GM23338 (cell line): Measurements from ENCODE around the gene SEMA3C. TPM values are rescaled to one million over a fixed set of nuclear protein-coding genes. Genes with fewer than 3 reads are reported as not detected.

Source experiments
- ATAC-seq: fragments of 200-7000 bp; cut with Tn5 transposase; 3 replicates; pipeline ENCODE4 v1.9.1; 2020
- DNase-seq: peaks from one replicate; pipeline ENCODE4 v3.0.0-alpha.2; 2015; ENCODE audit warnings: low spot score
- H2AFZ ChIP-seq: fragments of 200-600 bp; sonication (generic); 2 replicates; pipeline ENCODE4 v1.8.0; 2016; ENCODE audit warnings: antibody characterized with exemption, mild to moderate bottlenecking, moderate library complexity
- H3F3A ChIP-seq: fragments of 200-600 bp; sonication (generic); replicated peaks from 2 replicates; pipeline ENCODE4 v1.8.0; 2017; ENCODE audit warnings: antibody characterized with exemption, mixed run types, low read depth
- H3K27ac ChIP-seq: fragments of 200-600 bp; sonication (generic); 2 replicates; pipeline ENCODE4 v1.6.1; 2016; ENCODE audit warnings: low read depth
- H3K27me3 ChIP-seq: fragments of 200-600 bp; sonication (generic); 2 replicates; pipeline ENCODE4 v1.8.0; 2016; ENCODE audit warnings: mild to moderate bottlenecking, mixed run types, moderate library complexity; ENCODE audit not compliant: insufficient read depth
- H3K36me3 ChIP-seq: fragments of 200-600 bp; sonication (generic); 2 replicates; pipeline ENCODE4 v1.8.0; 2016; ENCODE audit warnings: mild to moderate bottlenecking; ENCODE audit not compliant: insufficient read depth
- H3K4me1 ChIP-seq: fragments of 200-600 bp; sonication (generic); 2 replicates; pipeline ENCODE4 v1.8.0; 2016; ENCODE audit warnings: mild to moderate bottlenecking, moderate library complexity; ENCODE audit not compliant: insufficient read depth
- H3K4me2 ChIP-seq: fragments of 200-600 bp; sonication (generic); 2 replicates; pipeline ENCODE4 v1.7.1; 2017; ENCODE audit warnings: mixed run types
- H3K4me3 ChIP-seq: fragments of 200-600 bp; sonication (generic); 2 replicates; pipeline ENCODE4 v1.6.1; 2016; ENCODE audit warnings: mixed run types
- H3K79me2 ChIP-seq: fragments of 200-600 bp; sonication (generic); replicated peaks from 2 replicates; pipeline ENCODE4 v1.8.0; 2017; ENCODE audit warnings: mild to moderate bottlenecking; ENCODE audit not compliant: insufficient read depth
- H3K9me2 ChIP-seq: fragments of 200-600 bp; sonication (generic); 2 replicates; pipeline ENCODE4 v1.8.0; 2017; ENCODE audit not compliant: insufficient read depth
- H4K20me1 ChIP-seq: fragments of 200-600 bp; sonication (generic); replicated peaks from 2 replicates; pipeline ENCODE4 v1.8.0; 2017; ENCODE audit warnings: mild to moderate bottlenecking; ENCODE audit not compliant: insufficient read depth
- H3K27ac Mint-ChIP-seq: 2 replicates; pipeline ENCODE4 v1.8.0; 2020; ENCODE audit warnings: inconsistent platforms, mild to moderate bottlenecking, moderate library complexity, mixed read lengths
- H3K27me3 Mint-ChIP-seq: 3 replicates; pipeline ENCODE4 v1.8.0; 2022; ENCODE audit warnings: low read depth, mild to moderate bottlenecking, moderate library complexity, mixed read lengths, inconsistent platforms; ENCODE audit not compliant: insufficient read depth, poor library complexity
- H3K36me3 Mint-ChIP-seq: 3 replicates; pipeline ENCODE4 v1.8.0; 2021; ENCODE audit warnings: low read depth, mild to moderate bottlenecking, inconsistent platforms, moderate library complexity, mixed read lengths
- H3K4me1 Mint-ChIP-seq: 3 replicates; pipeline ENCODE4 v1.8.0; 2020; ENCODE audit warnings: mild to moderate bottlenecking, inconsistent platforms, mixed read lengths
- H3K4me3 Mint-ChIP-seq: 3 replicates; pipeline ENCODE4 v1.8.0; 2021; ENCODE audit warnings: moderate library complexity, mild to moderate bottlenecking, inconsistent platforms, mixed read lengths
- H3K9me3 Mint-ChIP-seq: 3 replicates; pipeline ENCODE4 v1.8.0; 2020; ENCODE audit warnings: moderate library complexity, mild to moderate bottlenecking, inconsistent platforms, mixed read lengths
- CREB1 ChIP-seq: fragments of 250-450 bp; sonication (Bioruptor Pico); IDR thresholded peaks from 2 replicates; pipeline ENCODE4 v1.5.0; 2020; ENCODE audit warnings: low read depth, mild to moderate bottlenecking, moderate library complexity
- EZH2 ChIP-seq: fragments of 200-600 bp; sonication (generic); IDR thresholded peaks from one replicate; pipeline ENCODE4 v1.8.0; 2017; ENCODE audit warnings: antibody characterized with exemption, mild to moderate bottlenecking, low read depth; ENCODE audit not compliant: unreplicated experiment
- EZH2phosphoT487 ChIP-seq: fragments of 200-600 bp; sonication (generic); IDR thresholded peaks from one replicate; pipeline ENCODE4 v1.8.1; 2018; ENCODE audit warnings: antibody characterized with exemption; ENCODE audit not compliant: unreplicated experiment
- JUNB ChIP-seq: IDR thresholded peaks from one replicate; pipeline ENCODE4 v1.6.1; 2016; ENCODE audit warnings: antibody characterized with exemption; ENCODE audit not compliant: unreplicated experiment
- NANOG ChIP-seq: IDR thresholded peaks from 2 replicates; pipeline ENCODE4 v1.6.1; 2016; ENCODE audit warnings: antibody characterized with exemption, borderline replicate concordance
- POLR2AphosphoS5 ChIP-seq: IDR thresholded peaks from 2 replicates; pipeline ENCODE4 v1.6.1; 2016; ENCODE audit warnings: antibody characterized with exemption, low read depth
- STAT1 ChIP-seq: IDR thresholded peaks from one replicate; pipeline ENCODE4 v1.6.1; 2016; ENCODE audit warnings: antibody characterized with exemption; ENCODE audit not compliant: unreplicated experiment
- ZNF114 ChIP-seq: fragments of 250-450 bp; sonication (Bioruptor Pico); IDR thresholded peaks from 2 replicates; pipeline ENCODE4 v1.5.0; 2020; ENCODE audit warnings: mild to moderate bottlenecking, moderate library complexity
- ZNF331 ChIP-seq: fragments of 250-450 bp; sonication (Bioruptor Pico); IDR thresholded peaks from 2 replicates; pipeline ENCODE4 v1.5.0; 2020; ENCODE audit warnings: low read depth, mild to moderate bottlenecking, moderate library complexity
- polyA plus RNA-seq: library from polyadenylated mRNA; unstranded; fragments of >200 nt; fragmentation: Nextera tagmentation; extraction: Ambion mirVana; gene quantifications from 2 replicates; pipeline ENCODE4 v1.2.1, GENCODE V29; 2016
- total RNA-seq: library from RNA; depleted of rRNA; stranded (reverse); fragments of >200 nt; shearing (Covaris generic); gene quantifications from 2 replicates; pipeline ENCODE4 v1.2.3, GENCODE V29; 2014
- TF ChIP-seq, protein P1 (sequence below): IDR thresholded peaks from 2 replicates; pipeline ENCODE4 v1.6.1; 2016; ENCODE audit warnings: antibody characterized with exemption
- TF ChIP-seq, protein P2 (sequence below): IDR thresholded peaks from one replicate; pipeline ENCODE4 v1.6.1; 2018; ENCODE audit warnings: antibody characterized with exemption; ENCODE audit not compliant: unreplicated experiment
- TF ChIP-seq, protein P3 (sequence below), 2 experiments: fragments of 200-600 bp in 1 of 2; sonication (generic) in 1 of 2; conservative IDR thresholded peaks; 2 replicates each; pipeline versions ENCODE4 v1.5.1 to v1.6.1; 2016 to 2017; ENCODE audit warnings: antibody characterized with exemption in 2 of 2, low read depth in 2 of 2, mild to moderate bottlenecking in 2 of 2, moderate library complexity in 1 of 2
- TF ChIP-seq, protein P4 (sequence below): fragments of 250-450 bp; sonication (Bioruptor Pico); IDR thresholded peaks from 2 replicates; pipeline ENCODE4 v1.5.0; 2020; ENCODE audit warnings: mild to moderate bottlenecking, moderate library complexity

The SEMA3C gene
- total and polyA plus RNA-seq, 2 experiments from 2014 or later = 1.0 to 3.5 TPM

DNA sequence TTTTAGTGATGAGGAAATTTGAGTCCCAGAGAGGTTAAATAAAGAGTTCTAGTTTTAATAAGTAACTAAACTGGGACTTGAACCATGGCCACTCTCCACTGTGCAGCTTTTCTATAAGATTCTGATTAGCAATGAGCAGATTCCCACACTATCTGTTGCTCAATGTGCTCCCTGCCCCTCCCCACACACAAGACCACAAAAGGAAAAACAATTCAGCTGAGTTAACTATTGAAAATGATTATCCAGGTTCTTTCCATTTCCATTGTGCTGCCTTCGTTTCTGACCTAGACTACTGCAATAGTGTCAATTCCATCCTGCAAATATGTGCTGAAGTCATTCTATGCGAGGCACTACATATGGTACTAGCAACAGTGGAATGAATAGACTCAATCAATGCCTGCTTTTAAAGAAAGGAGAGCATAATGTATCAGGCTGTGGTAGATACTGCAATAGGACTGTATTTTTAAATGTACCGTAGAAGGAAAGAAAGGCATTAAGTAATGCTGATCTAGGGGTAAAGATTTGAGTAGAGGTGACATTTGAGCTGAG lies 97.0 kb downstream of the SEMA3C start:
- no peaks in the 10 kb centered on the region for H3K4me1 Mint-ChIP-seq
- H3K9me3 Mint-ChIP-seq = no peaks in the 10 kb centered on the region
- no peaks in the 10 kb centered on the region for H3K36me3 Mint-ChIP-seq
- no peaks in the 10 kb centered on the region for H3K79me2 ChIP-seq
- no peak overlapping the region for H3K4me3 ChIP-seq
- no peaks in the 10 kb centered on the region for H3K27me3 ChIP-seq
- no peak overlapping the region; the same call in 1 of the 2 replicates for H3K27ac Mint-ChIP-seq
- H3K36me3 ChIP-seq = no peaks in the 10 kb centered on the region
- H4K20me1 ChIP-seq = no peaks in the 10 kb centered on the region
- no peaks in the 10 kb centered on the region for H3K9me2 ChIP-seq
- no peak for ATAC-seq
- no peak overlapping the region for H3K4me2 ChIP-seq
- TF ChIP-seq ZNF331 (CRISPR knock-in tag) = no peak
- TF ChIP-seq, protein P1, sequence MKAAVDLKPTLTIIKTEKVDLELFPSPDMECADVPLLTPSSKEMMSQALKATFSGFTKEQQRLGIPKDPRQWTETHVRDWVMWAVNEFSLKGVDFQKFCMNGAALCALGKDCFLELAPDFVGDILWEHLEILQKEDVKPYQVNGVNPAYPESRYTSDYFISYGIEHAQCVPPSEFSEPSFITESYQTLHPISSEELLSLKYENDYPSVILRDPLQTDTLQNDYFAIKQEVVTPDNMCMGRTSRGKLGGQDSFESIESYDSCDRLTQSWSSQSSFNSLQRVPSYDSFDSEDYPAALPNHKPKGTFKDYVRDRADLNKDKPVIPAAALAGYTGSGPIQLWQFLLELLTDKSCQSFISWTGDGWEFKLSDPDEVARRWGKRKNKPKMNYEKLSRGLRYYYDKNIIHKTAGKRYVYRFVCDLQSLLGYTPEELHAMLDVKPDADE = no peak
- TF ChIP-seq EZH2 = no peak
- TF ChIP-seq POLR2AphosphoS5 = no peak
- TF ChIP-seq CREB1 = no peak
- TF ChIP-seq JUNB = no peak
- TF ChIP-seq EZH2phosphoT487 = no peak
- TF ChIP-seq, protein P2, sequence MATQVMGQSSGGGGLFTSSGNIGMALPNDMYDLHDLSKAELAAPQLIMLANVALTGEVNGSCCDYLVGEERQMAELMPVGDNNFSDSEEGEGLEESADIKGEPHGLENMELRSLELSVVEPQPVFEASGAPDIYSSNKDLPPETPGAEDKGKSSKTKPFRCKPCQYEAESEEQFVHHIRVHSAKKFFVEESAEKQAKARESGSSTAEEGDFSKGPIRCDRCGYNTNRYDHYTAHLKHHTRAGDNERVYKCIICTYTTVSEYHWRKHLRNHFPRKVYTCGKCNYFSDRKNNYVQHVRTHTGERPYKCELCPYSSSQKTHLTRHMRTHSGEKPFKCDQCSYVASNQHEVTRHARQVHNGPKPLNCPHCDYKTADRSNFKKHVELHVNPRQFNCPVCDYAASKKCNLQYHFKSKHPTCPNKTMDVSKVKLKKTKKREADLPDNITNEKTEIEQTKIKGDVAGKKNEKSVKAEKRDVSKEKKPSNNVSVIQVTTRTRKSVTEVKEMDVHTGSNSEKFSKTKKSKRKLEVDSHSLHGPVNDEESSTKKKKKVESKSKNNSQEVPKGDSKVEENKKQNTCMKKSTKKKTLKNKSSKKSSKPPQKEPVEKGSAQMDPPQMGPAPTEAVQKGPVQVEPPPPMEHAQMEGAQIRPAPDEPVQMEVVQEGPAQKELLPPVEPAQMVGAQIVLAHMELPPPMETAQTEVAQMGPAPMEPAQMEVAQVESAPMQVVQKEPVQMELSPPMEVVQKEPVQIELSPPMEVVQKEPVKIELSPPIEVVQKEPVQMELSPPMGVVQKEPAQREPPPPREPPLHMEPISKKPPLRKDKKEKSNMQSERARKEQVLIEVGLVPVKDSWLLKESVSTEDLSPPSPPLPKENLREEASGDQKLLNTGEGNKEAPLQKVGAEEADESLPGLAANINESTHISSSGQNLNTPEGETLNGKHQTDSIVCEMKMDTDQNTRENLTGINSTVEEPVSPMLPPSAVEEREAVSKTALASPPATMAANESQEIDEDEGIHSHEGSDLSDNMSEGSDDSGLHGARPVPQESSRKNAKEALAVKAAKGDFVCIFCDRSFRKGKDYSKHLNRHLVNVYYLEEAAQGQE = no peak
- TF ChIP-seq STAT1 = no peak
- TF ChIP-seq, protein P3, sequence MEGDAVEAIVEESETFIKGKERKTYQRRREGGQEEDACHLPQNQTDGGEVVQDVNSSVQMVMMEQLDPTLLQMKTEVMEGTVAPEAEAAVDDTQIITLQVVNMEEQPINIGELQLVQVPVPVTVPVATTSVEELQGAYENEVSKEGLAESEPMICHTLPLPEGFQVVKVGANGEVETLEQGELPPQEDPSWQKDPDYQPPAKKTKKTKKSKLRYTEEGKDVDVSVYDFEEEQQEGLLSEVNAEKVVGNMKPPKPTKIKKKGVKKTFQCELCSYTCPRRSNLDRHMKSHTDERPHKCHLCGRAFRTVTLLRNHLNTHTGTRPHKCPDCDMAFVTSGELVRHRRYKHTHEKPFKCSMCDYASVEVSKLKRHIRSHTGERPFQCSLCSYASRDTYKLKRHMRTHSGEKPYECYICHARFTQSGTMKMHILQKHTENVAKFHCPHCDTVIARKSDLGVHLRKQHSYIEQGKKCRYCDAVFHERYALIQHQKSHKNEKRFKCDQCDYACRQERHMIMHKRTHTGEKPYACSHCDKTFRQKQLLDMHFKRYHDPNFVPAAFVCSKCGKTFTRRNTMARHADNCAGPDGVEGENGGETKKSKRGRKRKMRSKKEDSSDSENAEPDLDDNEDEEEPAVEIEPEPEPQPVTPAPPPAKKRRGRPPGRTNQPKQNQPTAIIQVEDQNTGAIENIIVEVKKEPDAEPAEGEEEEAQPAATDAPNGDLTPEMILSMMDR (conservative IDR thresholded peaks at IDR 0.05; ENCODE audit: low read depth in 2 of 2) = no peak
- TF ChIP-seq ZNF114 (CRISPR knock-in tag) = no peak
- TF ChIP-seq, protein P4, sequence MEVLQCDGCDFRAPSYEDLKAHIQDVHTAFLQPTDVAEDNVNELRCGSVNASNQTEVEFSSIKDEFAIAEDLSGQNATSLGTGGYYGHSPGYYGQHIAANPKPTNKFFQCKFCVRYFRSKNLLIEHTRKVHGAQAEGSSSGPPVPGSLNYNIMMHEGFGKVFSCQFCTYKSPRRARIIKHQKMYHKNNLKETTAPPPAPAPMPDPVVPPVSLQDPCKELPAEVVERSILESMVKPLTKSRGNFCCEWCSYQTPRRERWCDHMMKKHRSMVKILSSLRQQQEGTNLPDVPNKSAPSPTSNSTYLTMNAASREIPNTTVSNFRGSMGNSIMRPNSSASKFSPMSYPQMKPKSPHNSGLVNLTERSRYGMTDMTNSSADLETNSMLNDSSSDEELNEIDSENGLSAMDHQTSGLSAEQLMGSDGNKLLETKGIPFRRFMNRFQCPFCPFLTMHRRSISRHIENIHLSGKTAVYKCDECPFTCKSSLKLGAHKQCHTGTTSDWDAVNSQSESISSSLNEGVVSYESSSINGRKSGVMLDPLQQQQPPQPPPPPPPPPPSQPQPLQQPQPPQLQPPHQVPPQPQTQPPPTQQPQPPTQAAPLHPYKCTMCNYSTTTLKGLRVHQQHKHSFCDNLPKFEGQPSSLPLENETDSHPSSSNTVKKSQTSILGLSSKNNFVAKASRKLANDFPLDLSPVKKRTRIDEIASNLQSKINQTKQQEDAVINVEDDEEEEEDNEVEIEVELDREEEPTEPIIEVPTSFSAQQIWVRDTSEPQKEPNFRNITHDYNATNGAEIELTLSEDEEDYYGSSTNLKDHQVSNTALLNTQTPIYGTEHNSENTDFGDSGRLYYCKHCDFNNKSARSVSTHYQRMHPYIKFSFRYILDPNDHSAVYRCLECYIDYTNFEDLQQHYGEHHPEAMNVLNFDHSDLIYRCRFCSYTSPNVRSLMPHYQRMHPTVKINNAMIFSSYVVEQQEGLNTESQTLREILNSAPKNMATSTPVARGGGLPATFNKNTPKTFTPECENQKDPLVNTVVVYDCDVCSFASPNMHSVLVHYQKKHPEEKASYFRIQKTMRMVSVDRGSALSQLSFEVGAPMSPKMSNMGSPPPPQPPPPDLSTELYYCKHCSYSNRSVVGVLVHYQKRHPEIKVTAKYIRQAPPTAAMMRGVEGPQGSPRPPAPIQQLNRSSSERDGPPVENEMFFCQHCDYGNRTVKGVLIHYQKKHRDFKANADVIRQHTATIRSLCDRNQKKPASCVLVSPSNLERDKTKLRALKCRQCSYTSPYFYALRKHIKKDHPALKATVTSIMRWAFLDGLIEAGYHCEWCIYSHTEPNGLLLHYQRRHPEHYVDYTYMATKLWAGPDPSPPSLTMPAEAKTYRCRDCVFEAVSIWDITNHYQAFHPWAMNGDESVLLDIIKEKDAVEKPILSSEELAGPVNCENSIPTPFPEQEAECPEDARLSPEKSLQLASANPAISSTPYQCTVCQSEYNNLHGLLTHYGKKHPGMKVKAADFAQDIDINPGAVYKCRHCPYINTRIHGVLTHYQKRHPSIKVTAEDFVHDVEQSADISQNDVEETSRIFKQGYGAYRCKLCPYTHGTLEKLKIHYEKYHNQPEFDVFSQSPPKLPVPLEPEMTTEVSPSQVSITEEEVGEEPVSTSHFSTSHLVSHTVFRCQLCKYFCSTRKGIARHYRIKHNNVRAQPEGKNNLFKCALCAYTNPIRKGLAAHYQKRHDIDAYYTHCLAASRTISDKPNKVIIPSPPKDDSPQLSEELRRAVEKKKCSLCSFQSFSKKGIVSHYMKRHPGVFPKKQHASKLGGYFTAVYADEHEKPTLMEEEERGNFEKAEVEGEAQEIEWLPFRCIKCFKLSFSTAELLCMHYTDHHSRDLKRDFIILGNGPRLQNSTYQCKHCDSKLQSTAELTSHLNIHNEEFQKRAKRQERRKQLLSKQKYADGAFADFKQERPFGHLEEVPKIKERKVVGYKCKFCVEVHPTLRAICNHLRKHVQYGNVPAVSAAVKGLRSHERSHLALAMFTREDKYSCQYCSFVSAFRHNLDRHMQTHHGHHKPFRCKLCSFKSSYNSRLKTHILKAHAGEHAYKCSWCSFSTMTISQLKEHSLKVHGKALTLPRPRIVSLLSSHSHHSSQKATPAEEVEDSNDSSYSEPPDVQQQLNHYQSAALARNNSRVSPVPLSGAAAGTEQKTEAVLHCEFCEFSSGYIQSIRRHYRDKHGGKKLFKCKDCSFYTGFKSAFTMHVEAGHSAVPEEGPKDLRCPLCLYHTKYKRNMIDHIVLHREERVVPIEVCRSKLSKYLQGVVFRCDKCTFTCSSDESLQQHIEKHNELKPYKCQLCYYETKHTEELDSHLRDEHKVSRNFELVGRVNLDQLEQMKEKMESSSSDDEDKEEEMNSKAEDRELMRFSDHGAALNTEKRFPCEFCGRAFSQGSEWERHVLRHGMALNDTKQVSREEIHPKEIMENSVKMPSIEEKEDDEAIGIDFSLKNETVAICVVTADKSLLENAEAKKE (CRISPR knock-in tag) = no peak
- TF ChIP-seq NANOG = no peak
- no peak overlapping the region for H3K4me3 Mint-ChIP-seq
- H2AFZ ChIP-seq = no peak overlapping the region
- no peaks in the 10 kb centered on the region for H3K4me1 ChIP-seq
- no peak overlapping the region for H3K27ac ChIP-seq
- DNase-seq = no peak
- no peaks in the 10 kb centered on the region for H3K27me3 Mint-ChIP-seq
- no peaks in the 10 kb centered on the region for H3F3A ChIP-seq
